ENCODE data around the gene PLEKHM3.
A peak's percentile ranks its signal among the peaks of the same experiment; 100 is the strongest.

The PLEKHM3 gene

GRCh38 chr2:207876842-207877535 is 148.3 kb downstream of the PLEKHM3 start:
- DNase-seq: no peak

- no peak for DNase-seq
Observed at GRCh38 chr2:207875473-207876212, 149.7 kb downstream of the PLEKHM3 start.

GRCh38 chr2:207873794-207874193 is 151.5 kb downstream of the PLEKHM3 start:
- no peak for DNase-seq

- no peak for DNase-seq
Observed at GRCh38 chr2:207871911-207872310, 153.4 kb downstream of the PLEKHM3 start.

GRCh38 chr2:207871506-207871905 is 153.8 kb downstream of the PLEKHM3 start:
- DNase-seq: no peak

- DNase-seq: no peak
Observed at GRCh38 chr2:207870814-207871213, 154.5 kb downstream of the PLEKHM3 start.

GRCh38 chr2:207869784-207870778 is 155.2 kb downstream of the PLEKHM3 start:
- no peak for DNase-seq

GRCh38 chr2:207868855-207869596 is 156.3 kb downstream of the PLEKHM3 start:
- DNase-seq: no peak

- DNase-seq: no peak
Observed at GRCh38 chr2:207867905-207868304, 157.4 kb downstream of the PLEKHM3 start.

- no peak for DNase-seq
Observed at GRCh38 chr2:207867056-207867455, 158.3 kb downstream of the PLEKHM3 start.

GRCh38 chr2:207865210-207865609 is 160.1 kb downstream of the PLEKHM3 start:
- DNase-seq: no peak

- DNase-seq: no peak
Observed at GRCh38 chr2:207863345-207863744, 162.0 kb downstream of the PLEKHM3 start.

GRCh38 chr2:207861789-207862188 is 163.5 kb downstream of the PLEKHM3 start:
- DNase-seq: no peak

GRCh38 chr2:207860685-207861084 is 164.6 kb downstream of the PLEKHM3 start:
- no peak for DNase-seq

- DNase-seq: no peak
Observed at GRCh38 chr2:207855591-207855990, 169.7 kb downstream of the PLEKHM3 start.

GRCh38 chr2:207854484-207855440 is 170.6 kb downstream of the PLEKHM3 start:
- DNase-seq: no peak

- DNase-seq: no peak
Observed at GRCh38 chr2:207852791-207853190, 172.5 kb downstream of the PLEKHM3 start.

GRCh38 chr2:207849443-207849842 is 175.9 kb downstream of the PLEKHM3 start:
- DNase-seq: no peak

- DNase-seq: no peak
Observed at GRCh38 chr2:207848545-207848928, 176.8 kb downstream of the PLEKHM3 start.

GRCh38 chr2:207847807-207848544 is 177.4 kb downstream of the PLEKHM3 start:
- DNase-seq: peak; percentile 94
